ENCODE results near the gene TDRD3.

- TF ChIP-seq CTCF (IDR thresholded peaks at IDR 0.05) (no peak), EZH2 (IDR thresholded peaks at IDR 0.05; ENCODE audit: borderline replicate concordance, insufficient read depth, low read depth, low read length, poor library complexity, severe bottlenecking) (no peak)
Observed at GRCh38 chr13:60577761-60578160, 180.7 kb downstream of the TDRD3 start.

Measured in B cell (primary cell).